OCI-LY7 (cell line): Measurements from ENCODE around the gene MYH7.

Source experiments
- CTCF ChIP-seq: fragments of 200-600 bp; sonication (generic); conservative IDR thresholded peaks from 2 replicates; pipeline ENCODE4 v1.5.1; 2014; ENCODE audit warnings: mild to moderate bottlenecking, antibody characterized with exemption, low read length, moderate library complexity, mixed read lengths
- EZH2phosphoT487 ChIP-seq: fragments of 200-600 bp; sonication (generic); IDR thresholded peaks from 2 replicates; pipeline ENCODE4 v1.6.1; 2018; ENCODE audit warnings: low read depth, borderline replicate concordance, mild to moderate bottlenecking, mixed run types, antibody characterized with exemption, low read length, moderate library complexity, mixed read lengths

- TF ChIP-seq CTCF = no peak
- TF ChIP-seq EZH2phosphoT487 = no peak
Measured at GRCh38 chr14:23470947-23471346, 35.5 kb upstream of the MYH7 start.
